ENCODE results near the gene MEIS3. TPM values are rescaled to one million over a fixed set of nuclear protein-coding genes. Genes with fewer than 3 reads are reported as not detected.

Gene MEIS3
- total and polyA plus RNA-seq, 2 donors (not counting 1 experiment from before 2014, with no cell fraction given), result 30.5 to 57.8 TPM

GRCh38 chr19:47417746-47418691, 1.3 kb downstream of the MEIS3 start:
- Histone ChIP-seq H3K27me3 (ENCODE audit: control insufficient read depth, insufficient read depth, low read length) (peaks cover 41% of the 10 kb centered on the region), H2AFZ (ENCODE audit: low read length) (no peak overlapping the region), H3K4me2 (ENCODE audit: extremely low read depth, insufficient read depth, low read length) (peak overlapping the region; percentile 87), H4K20me1 (ENCODE audit: control insufficient read depth, extremely low read depth, insufficient read depth, low read length) (no peaks in the 10 kb centered on the region), H3K36me3 (ENCODE audit: control insufficient read depth, insufficient read depth, low read length) (peaks cover 4% of the 10 kb centered on the region), H3K4me1 (ENCODE audit: control insufficient read depth, extremely low read depth, insufficient read depth, low read length) (peaks cover 5% of the 10 kb centered on the region), H3K4me3 (replicated peaks in 1 of 4; ENCODE audit: control extremely low read depth in 1 of 4, insufficient read depth in 1 of 4, low read depth in 3 of 4, low read length in 4 of 4) (peak overlapping the region; percentile 28 to 75 (median 62)), H3K27ac (ENCODE audit: insufficient read depth, low read length) (no peak overlapping the region), H3K9me3 (ENCODE audit: control insufficient read depth, insufficient read depth, low read depth, low read length) (no peaks in the 10 kb centered on the region), H3K79me2 (ENCODE audit: control insufficient read depth, insufficient read depth, low read length) (no peaks in the 10 kb centered on the region), H3K9ac (ENCODE audit: insufficient read depth, low read length) (peak overlapping the region; percentile 69)
- TF ChIP-seq EZH2 (IDR thresholded peaks at IDR 0.05; ENCODE audit: low read length, missing control alignments) (no peak), CTCF (conservative IDR thresholded peaks at IDR 0.05 in 1 of 2, IDR thresholded peaks at IDR 0.05 in 1 of 2; ENCODE audit: low read depth in 1 of 2, low read length in 2 of 2) (no peak)
- DNase-seq (ENCODE audit: low read depth in 2 of 2), result peak in 1 of 2 donors; percentile 19

GRCh38 chr19:47417107-47417745, 2.1 kb downstream of the MEIS3 start:
- TF ChIP-seq CTCF (conservative IDR thresholded peaks at IDR 0.05 in 1 of 2, IDR thresholded peaks at IDR 0.05 in 1 of 2; ENCODE audit: low read depth in 1 of 2, low read length in 2 of 2) (no peak), EZH2 (IDR thresholded peaks at IDR 0.05; ENCODE audit: low read length, missing control alignments) (no peak)

GRCh38 chr19:47416643-47416985, 2.7 kb downstream of the MEIS3 start:
- Histone ChIP-seq H3K9me3 (ENCODE audit: control insufficient read depth, insufficient read depth, low read depth, low read length) (no peaks in the 10 kb centered on the region), H3K36me3 (ENCODE audit: control insufficient read depth, insufficient read depth, low read length) (peaks cover 4% of the 10 kb centered on the region), H3K4me1 (ENCODE audit: control insufficient read depth, extremely low read depth, insufficient read depth, low read length) (peaks cover 5% of the 10 kb centered on the region), H3K27ac (ENCODE audit: insufficient read depth, low read length) (no peak overlapping the region), H3K27me3 (ENCODE audit: control insufficient read depth, insufficient read depth, low read length) (peaks cover 27% of the 10 kb centered on the region), H2AFZ (ENCODE audit: low read length) (no peak overlapping the region), H3K9ac (ENCODE audit: insufficient read depth, low read length) (no peak overlapping the region), H3K79me2 (ENCODE audit: control insufficient read depth, insufficient read depth, low read length) (no peaks in the 10 kb centered on the region), H3K4me3 (replicated peaks in 1 of 4; ENCODE audit: control extremely low read depth in 1 of 4, insufficient read depth in 1 of 4, low read depth in 3 of 4, low read length in 4 of 4) (no peak overlapping the region), H4K20me1 (ENCODE audit: control insufficient read depth, extremely low read depth, insufficient read depth, low read length) (no peaks in the 10 kb centered on the region), H3K4me2 (ENCODE audit: extremely low read depth, insufficient read depth, low read length) (no peak overlapping the region)
- no peak for DNase-seq (ENCODE audit: low read depth in 2 of 2)
- TF ChIP-seq EZH2 (IDR thresholded peaks at IDR 0.05; ENCODE audit: low read length, missing control alignments) (no peak), CTCF (conservative IDR thresholded peaks at IDR 0.05 in 1 of 2, IDR thresholded peaks at IDR 0.05 in 1 of 2; ENCODE audit: low read depth in 1 of 2, low read length in 2 of 2) (no peak)

More at GRCh38 chr19:47417107-47417745, 2.1 kb downstream of the MEIS3 start:
- Histone ChIP-seq H3K36me3 (ENCODE audit: control insufficient read depth, insufficient read depth, low read length) (peaks cover 4% of the 10 kb centered on the region), H3K4me3 (replicated peaks in 1 of 4; ENCODE audit: control extremely low read depth in 1 of 4, insufficient read depth in 1 of 4, low read depth in 3 of 4, low read length in 4 of 4) (peak overlapping the region in 1 of 4 experiments; percentile 75), H3K4me1 (ENCODE audit: control insufficient read depth, extremely low read depth, insufficient read depth, low read length) (peaks cover 5% of the 10 kb centered on the region), H3K4me2 (ENCODE audit: extremely low read depth, insufficient read depth, low read length) (peak overlapping the region; percentile 87), H4K20me1 (ENCODE audit: control insufficient read depth, extremely low read depth, insufficient read depth, low read length) (no peaks in the 10 kb centered on the region), H3K27ac (ENCODE audit: insufficient read depth, low read length) (no peak overlapping the region), H3K9ac (ENCODE audit: insufficient read depth, low read length) (no peak overlapping the region), H3K79me2 (ENCODE audit: control insufficient read depth, insufficient read depth, low read length) (no peaks in the 10 kb centered on the region), H3K9me3 (ENCODE audit: control insufficient read depth, insufficient read depth, low read depth, low read length) (no peaks in the 10 kb centered on the region), H3K27me3 (ENCODE audit: control insufficient read depth, insufficient read depth, low read length) (peaks cover 33% of the 10 kb centered on the region), H2AFZ (ENCODE audit: low read length) (no peak overlapping the region)
- no peak for DNase-seq (ENCODE audit: low read depth in 2 of 2)
